GM12865 (cell line): Measurements from ENCODE around the gene AKAP12.
A peak's percentile ranks its signal among the peaks of the same experiment; 100 is the strongest.

Source experiments
- DNase-seq: peaks from one replicate; pipeline ENCODE4 v3.0.0; 2010; ENCODE audit warnings: low read depth
- H3K4me3 ChIP-seq: 2 replicates; pipeline ENCODE4 v1.5.1; 2011; ENCODE audit warnings: mild to moderate bottlenecking, low read depth, low read length, control low read depth
- CTCF ChIP-seq: IDR thresholded peaks from 2 replicates; pipeline ENCODE4 v1.5.1; 2011; ENCODE audit warnings: low read length, control low read depth, low read depth, inconsistent platforms; ENCODE audit not compliant: insufficient read depth; ENCODE audit errors: missing control alignments

The AKAP12 gene

DNA sequence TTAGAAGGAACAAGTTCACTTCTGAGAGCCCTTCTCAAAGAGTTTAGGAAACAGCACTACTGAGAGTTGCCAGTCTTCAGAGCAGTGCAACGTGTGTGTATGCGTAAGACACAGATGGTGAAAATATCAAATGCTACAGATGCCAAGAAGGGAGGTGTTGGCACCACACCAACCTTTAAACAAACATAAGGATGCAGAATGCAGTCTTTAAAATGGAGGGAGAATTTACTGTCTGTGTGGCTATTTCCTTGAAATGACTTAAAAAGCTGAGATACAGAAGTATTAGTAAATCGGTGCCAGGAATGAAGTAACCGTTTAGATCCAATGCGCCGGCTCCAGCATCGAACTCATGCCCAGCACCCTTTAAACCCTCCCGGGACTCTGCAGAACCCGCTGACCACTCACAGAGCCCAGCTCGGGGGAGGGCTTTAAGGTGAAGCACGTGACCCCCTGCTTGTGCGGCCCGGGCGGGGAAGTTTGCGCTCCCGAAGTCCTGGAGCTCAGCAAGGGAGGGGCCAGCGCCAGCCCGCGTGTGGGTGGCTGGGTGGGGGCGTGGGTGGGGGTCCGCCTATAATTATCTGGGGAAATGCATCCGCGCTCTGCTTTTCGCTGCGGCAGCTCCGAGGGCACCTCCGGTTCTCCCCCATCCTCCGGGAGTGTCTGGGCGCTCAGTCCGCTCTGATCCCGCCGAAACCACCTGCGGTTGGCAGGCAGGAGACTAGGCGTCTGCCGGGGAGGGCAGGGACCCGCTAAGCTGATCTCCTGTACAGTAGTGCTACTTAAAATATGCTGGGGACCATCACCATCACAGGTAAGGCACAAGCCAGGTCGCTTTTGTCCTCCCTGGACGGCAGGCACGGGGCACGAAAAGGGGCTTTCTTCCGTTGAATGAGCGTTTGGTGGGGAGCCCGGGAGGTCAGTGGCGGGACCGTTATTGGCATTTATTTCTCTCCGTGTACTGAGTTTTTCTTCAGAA is 85.6 kb downstream of the AKAP12 start:
- peak; percentile 15 for DNase-seq
- peak overlapping the region; percentile 44 for H3K4me3 ChIP-seq
- TF ChIP-seq CTCF: no peak

- DNase-seq: no peak
- H3K4me3 ChIP-seq: no peak overlapping the region
- TF ChIP-seq CTCF: no peak
Measured at GRCh38 chr6:151326116-151326825, 86.5 kb downstream of the AKAP12 start.

DNA sequence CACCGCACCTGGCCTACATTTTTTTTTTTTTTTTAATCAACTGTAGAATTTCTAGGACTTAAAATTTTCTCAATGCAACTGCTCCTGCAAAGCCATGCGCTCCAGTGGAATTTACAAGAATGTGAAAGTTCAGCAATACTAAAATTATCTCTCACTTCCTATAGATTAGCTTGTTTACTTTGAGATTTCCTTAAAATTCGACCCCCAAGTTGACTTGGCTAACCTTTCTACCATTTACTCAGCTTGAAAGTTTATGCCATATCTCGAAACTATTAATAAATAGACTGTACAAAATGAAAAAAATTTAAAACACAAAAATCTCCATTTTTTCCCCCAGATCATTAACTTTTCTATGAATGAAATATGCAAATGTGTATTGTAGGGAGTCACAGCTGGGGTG is 87.3 kb downstream of the AKAP12 start:
- H3K4me3 ChIP-seq: no peak overlapping the region
- no peak for DNase-seq
- TF ChIP-seq CTCF: no peak

DNA sequence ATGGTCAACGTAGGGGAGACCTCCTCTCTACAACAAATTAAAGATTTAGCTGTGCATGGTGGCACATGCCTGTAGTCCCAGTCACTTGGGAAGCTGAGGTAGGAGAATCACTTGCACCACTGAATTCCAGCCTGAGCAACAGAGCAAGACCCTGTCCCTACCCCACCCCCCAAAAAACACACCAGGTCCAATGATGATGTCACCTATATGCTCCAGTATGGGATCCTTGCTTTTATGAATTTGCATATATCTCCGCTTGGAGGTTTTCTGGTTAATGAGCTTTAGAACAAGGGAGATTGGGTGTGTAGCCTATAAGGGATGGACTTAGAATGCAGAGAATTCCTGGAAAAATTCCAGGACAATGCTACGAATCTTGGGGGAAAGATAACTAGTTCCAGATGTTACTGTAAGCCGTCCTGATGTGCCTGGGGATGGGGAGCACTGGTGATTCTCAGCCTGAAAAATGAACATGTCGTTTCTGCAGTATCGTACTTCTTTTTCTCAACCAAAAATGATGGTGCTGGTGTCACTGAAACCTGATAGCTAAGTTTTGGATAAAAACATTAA is 90.4 kb downstream of the AKAP12 start:
- TF ChIP-seq CTCF: no peak
- H3K4me3 ChIP-seq: no peak overlapping the region
- no peak for DNase-seq

- no peak overlapping the region for H3K4me3 ChIP-seq
- no peak for DNase-seq
- TF ChIP-seq CTCF: no peak
Measured at GRCh38 chr6:151335930-151336329, 96.2 kb downstream of the AKAP12 start.

DNA sequence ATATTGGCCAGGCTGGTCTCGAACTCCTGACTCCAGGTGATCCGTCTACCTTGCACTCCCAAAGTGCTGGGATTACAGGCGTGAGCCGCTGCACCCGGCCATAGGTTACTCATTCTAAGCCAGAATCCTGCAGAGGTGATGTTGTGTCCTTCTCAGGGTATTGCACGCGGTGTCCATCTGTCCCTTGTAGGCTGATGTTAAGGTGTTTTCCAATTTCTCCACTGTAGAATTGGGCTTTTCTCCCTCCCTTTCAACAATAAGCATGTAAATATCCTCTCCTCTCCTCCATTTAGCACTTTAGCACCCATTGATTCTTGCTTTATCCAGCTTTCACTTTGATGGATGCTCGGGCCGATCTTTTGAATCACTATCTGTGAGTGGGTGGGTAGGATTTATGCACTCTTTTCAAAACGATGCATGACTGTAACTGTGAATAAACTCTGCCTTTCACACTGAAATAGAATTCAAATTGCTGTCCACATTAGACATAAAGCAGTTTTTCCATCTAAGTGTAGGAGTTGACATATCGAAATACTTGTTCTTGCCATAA is 99.0 kb downstream of the AKAP12 start:
- DNase-seq: no peak
- H3K4me3 ChIP-seq: no peak overlapping the region
- TF ChIP-seq CTCF: no peak
